PC-3 (cell line): ENCODE measurements around the gene NCOR2. TPM values are rescaled to one million over a fixed set of nuclear protein-coding genes. Genes with fewer than 3 reads are reported as not detected.

Source experiments
- ATAC-seq: fragments of 200-7000 bp; cut with Tn5 transposase; 2 replicates; pipeline ENCODE4 v1.9.1; 2020; ENCODE audit warnings: mild to moderate bottlenecking, moderate library complexity
- BruUV-seq: library from RNA; stranded (reverse); fragments of 400-500 nt; replicated peaks from 2 replicates; lab custom pipeline; 2021; lab: Mats Ljungman, UMichigan
- CTCF ChIA-PET: fragments of 300-600 bp; sonication (Branson Sonifier 250); formaldehyde crosslinking; loops from one replicate; lab custom pipeline; 2022; ENCODE audit warnings: antibody characterized with exemption; lab: Charles Lee
- POLR2A ChIA-PET: fragments of 300-600 bp; sonication (Branson Sonifier 250); formaldehyde crosslinking; loops from one replicate; lab custom pipeline; 2022; ENCODE audit warnings: antibody characterized with exemption; ENCODE audit not compliant: unreplicated experiment; lab: Charles Lee
- DNase-seq: peaks from one replicate; pipeline ENCODE4 v3.0.0-alpha.2; 2015
- H2AFZ ChIP-seq: fragments of 300-600 bp; sonication (generic); 2 replicates; pipeline ENCODE4 v1.6.0; 2016; ENCODE audit warnings: antibody characterized with exemption, low read length
- H3F3A ChIP-seq: fragments of 300-600 bp; sonication (generic); one replicate; pipeline ENCODE4 v1.6.0; 2017; ENCODE audit warnings: antibody characterized with exemption, low read length, control low read depth, mild to moderate bottlenecking; ENCODE audit not compliant: unreplicated experiment
- H3K27ac ChIP-seq: fragments of 300-600 bp; sonication (generic); 2 replicates; pipeline ENCODE4 v1.5.1; 2016; ENCODE audit warnings: mild to moderate bottlenecking, low read length
- H3K27me3 ChIP-seq: fragments of 300-600 bp; sonication (generic); 2 replicates; pipeline ENCODE4 v1.6.1; 2016; ENCODE audit warnings: low read length, mixed read lengths
- H3K36me3 ChIP-seq: fragments of 300-600 bp; sonication (generic); 2 replicates; pipeline ENCODE4 v1.6.1; 2016; ENCODE audit warnings: low read depth, mixed run types, low read length, mixed read lengths
- H3K4me1 ChIP-seq: fragments of 300-600 bp; sonication (generic); 2 replicates; pipeline ENCODE4 v1.5.1; 2016; ENCODE audit warnings: low read length; ENCODE audit not compliant: insufficient read depth
- H3K4me2 ChIP-seq: fragments of 300-600 bp; sonication (generic); 2 replicates; pipeline ENCODE4 v1.6.0; 2016; ENCODE audit warnings: low read length
- H3K4me3 ChIP-seq: fragments of 300-600 bp; sonication (generic); 2 replicates; pipeline ENCODE4 v1.5.1; 2016; ENCODE audit warnings: mild to moderate bottlenecking, low read length, mixed read lengths
- H3K79me2 ChIP-seq: fragments of 300-600 bp; sonication (generic); 2 replicates; pipeline ENCODE4 v1.6.1; 2017; ENCODE audit warnings: low read length, mixed read lengths
- H3K9ac ChIP-seq: fragments of 300-600 bp; sonication (generic); 2 replicates; pipeline ENCODE4 v1.6.0; 2016; ENCODE audit warnings: mild to moderate bottlenecking, low read length
- H3K9me2 ChIP-seq: fragments of 300-600 bp; sonication (generic); replicated peaks from 2 replicates; pipeline ENCODE4 v1.6.1; 2016; ENCODE audit warnings: mixed run types, low read length, mixed read lengths
- H3K9me3 ChIP-seq: fragments of 300-600 bp; sonication (generic); 2 replicates; pipeline ENCODE4 v1.6.1; 2016; ENCODE audit warnings: low read length, mixed read lengths
- H4K20me1 ChIP-seq: fragments of 300-600 bp; sonication (generic); 2 replicates; pipeline ENCODE4 v1.6.1; 2016; ENCODE audit warnings: low read length, mixed read lengths
- CTCF ChIP-seq: fragments of 300-600 bp; sonication (generic); conservative IDR thresholded peaks from 2 replicates; pipeline ENCODE4 v1.5.1; 2017; ENCODE audit warnings: antibody characterized with exemption, low read depth, mild to moderate bottlenecking, low read length
- EZH2 ChIP-seq: fragments of 300-600 bp; sonication (generic); IDR thresholded peaks from one replicate; pipeline ENCODE4 v1.6.1; 2017; ENCODE audit warnings: antibody characterized with exemption, mild to moderate bottlenecking, low read length; ENCODE audit not compliant: unreplicated experiment
- EZH2phosphoT487 ChIP-seq: fragments of 300-600 bp; sonication (generic); IDR thresholded peaks from 2 replicates; pipeline ENCODE4 v1.6.1; 2018; ENCODE audit warnings: mild to moderate bottlenecking, antibody characterized with exemption, low read length, borderline replicate concordance
- intact Hi-C: fragments of 100-400 bp; cut with micrococcal nuclease; formaldehyde crosslinking; loops from 2 replicates; pipeline ENCODE4 v1.9.0; 2023
- total RNA-seq: library from RNA; depleted of rRNA; stranded (reverse); fragments of >200 nt; gene quantifications from 2 replicates; pipeline ENCODE4 v1.2.3, GENCODE V29; 2014

NCOR2 gene
- total RNA-seq, 1 experiment from 2014 or later = 117 TPM

DNA sequence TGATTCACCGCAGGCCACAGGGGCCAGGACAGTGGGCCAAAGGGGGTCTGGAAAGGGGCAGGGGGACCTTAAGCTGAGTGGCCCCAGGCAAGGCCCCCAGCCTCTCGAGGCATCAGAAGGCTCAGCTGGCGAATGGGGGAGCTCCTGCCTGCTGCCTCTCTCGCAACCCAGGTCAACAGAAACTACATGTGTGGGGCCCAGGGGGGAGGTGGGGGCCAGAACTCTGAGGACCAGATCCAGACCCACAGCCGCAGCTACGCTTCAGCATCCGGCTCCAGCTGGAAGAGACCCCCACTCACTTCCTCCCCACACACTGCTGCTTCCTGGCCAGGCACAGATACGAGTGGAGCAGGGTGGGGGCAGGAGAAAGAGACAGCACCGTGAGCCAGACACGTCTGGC lies 46.5 kb downstream of the NCOR2 start:
- H3K27me3 ChIP-seq = no peaks in the 10 kb centered on the region
- DNase-seq (no peak), ATAC-seq (no peak)
- H2AFZ ChIP-seq = no peak overlapping the region
- no peaks in the 10 kb centered on the region for H3K9me2 ChIP-seq
- POLR2A ChIA-PET = no interaction called here
- no peak overlapping the region for H3K4me3 ChIP-seq
- no peak for TF ChIP-seq EZH2
- TF ChIP-seq EZH2phosphoT487 = no peak
- no peak for TF ChIP-seq CTCF
- no peaks in the 10 kb centered on the region for H3K9me3 ChIP-seq
- CTCF ChIA-PET = no interaction called here
- intact Hi-C loops = no loop called here
- peaks cover 58% of the 10 kb centered on the region for H3K4me1 ChIP-seq
- H4K20me1 ChIP-seq = peaks cover 20% of the 10 kb centered on the region; the same call in 1 of the 2 replicates
- peaks cover 44% of the 10 kb centered on the region for H3K79me2 ChIP-seq
- no TSS peak for BruUV-seq
- no peak overlapping the region for H3K9ac ChIP-seq
- H3K27ac ChIP-seq = no peak overlapping the region
- H3K36me3 ChIP-seq = no peaks in the 10 kb centered on the region
- H3F3A ChIP-seq = peaks cover 7% of the 10 kb centered on the region
- H3K4me2 ChIP-seq = 0 out of 2 replicates have a peak overlapping the region, but pooled peaks have one; percentile 12

GRCh38 chr12:124520265-124520701 lies 47.1 kb downstream of the NCOR2 start:
- Histone ChIP-seq H3K9me2 (no peaks in the 10 kb centered on the region), H4K20me1 (peaks cover 20% of the 10 kb centered on the region; the same call in 1 of the 2 replicates), H3K4me2 (peak overlapping the region; percentile 86), H3K9ac (no peak overlapping the region), H3K9me3 (no peaks in the 10 kb centered on the region), H2AFZ (no peak overlapping the region), H3K4me3 (no peak overlapping the region), H3K36me3 (no peaks in the 10 kb centered on the region), H3F3A (peaks cover 7% of the 10 kb centered on the region), H3K27me3 (no peaks in the 10 kb centered on the region), H3K79me2 (peaks cover 50% of the 10 kb centered on the region), H3K27ac (peak overlapping the region; percentile 93), H3K4me1 (peaks cover 58% of the 10 kb centered on the region)
- intact Hi-C loops = no loop called here
- ChIA-PET POLR2A (no interaction called here), CTCF (no interaction called here)
- DNase-seq = peak; percentile 87
- TF ChIP-seq CTCF = no peak
- no peak for TF ChIP-seq EZH2phosphoT487
- TF ChIP-seq EZH2 = no peak
- peak; percentile 44 for ATAC-seq
- BruUV-seq = no TSS peak

DNA sequence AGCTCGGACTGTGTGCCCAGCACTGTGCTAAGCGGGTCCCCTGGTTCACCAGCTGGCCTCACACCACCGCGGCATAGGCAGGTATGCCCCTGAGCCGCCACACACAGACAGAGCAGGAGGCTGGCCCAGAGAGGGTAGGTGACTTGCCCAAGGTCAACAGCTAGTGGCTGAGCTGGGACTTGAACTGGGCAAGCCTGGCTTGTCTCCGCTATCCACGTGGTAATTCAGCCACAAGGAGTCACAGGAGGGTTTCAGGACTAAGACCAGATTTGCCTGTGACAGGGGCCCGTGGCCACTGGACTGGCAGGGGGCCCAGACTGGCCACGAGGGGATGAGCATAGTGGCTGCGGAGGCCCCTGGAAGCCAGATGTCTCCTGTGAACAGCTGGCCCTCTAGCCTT lies 47.7 kb downstream of the NCOR2 start:
- BruUV-seq = no TSS peak
- H3K79me2 ChIP-seq = peaks cover 56% of the 10 kb centered on the region
- DNase-seq (no peak), ATAC-seq (no peak)
- H2AFZ ChIP-seq = no peak overlapping the region
- ChIA-PET CTCF (interaction anchor here (0.6 kb wide), 1 partner anchor 122 kb away, joined by 3 read pairs; no protein-coding TSS in a partner anchor), POLR2A (interaction anchor here (0.7 kb wide), 1 partner anchor 139 kb away, joined by 4 read pairs; no protein-coding TSS in a partner anchor)
- no peaks in the 10 kb centered on the region for H3K9me2 ChIP-seq
- H3F3A ChIP-seq = peaks cover 7% of the 10 kb centered on the region
- no peak overlapping the region for H3K9ac ChIP-seq
- H3K9me3 ChIP-seq = no peaks in the 10 kb centered on the region
- H3K27ac ChIP-seq = peak overlapping the region; percentile 93
- no peaks in the 10 kb centered on the region for H3K27me3 ChIP-seq
- TF ChIP-seq EZH2phosphoT487 (no peak), EZH2 (no peak), CTCF (no peak)
- peaks cover 20% of the 10 kb centered on the region; the same call in 1 of the 2 replicates for H4K20me1 ChIP-seq
- H3K4me3 ChIP-seq = no peak overlapping the region
- intact Hi-C loops = loop anchor here (2.0 to 5.0 kb wide), 4 partner anchors 47 to 228 kb away; partner anchors contain the start of gene NCOR2
- H3K4me2 ChIP-seq = peak overlapping the region; percentile 86
- no peaks in the 10 kb centered on the region for H3K36me3 ChIP-seq
- H3K4me1 ChIP-seq = peaks cover 57% of the 10 kb centered on the region
